OCI-LY7 (cell line): ENCODE results near the gene APBA1. TPM values are rescaled to one million over a fixed set of nuclear protein-coding genes. Genes with fewer than 3 reads are reported as not detected.

ENCODE experiments used
- Bru-seq: library from RNA; stranded (reverse); fragments of 400-500 nt; gene quantifications from one replicate; lab custom pipeline; 2021; lab: Mats Ljungman, UMichigan
- BruChase-seq, 2 experiments: library from RNA; stranded (reverse); fragments of 400-500 nt; gene quantifications; one replicate each; lab custom pipeline; 2021; lab: Mats Ljungman, UMichigan
- BruUV-seq: library from RNA; stranded (reverse); fragments of 400-500 nt; replicated peaks from 2 replicates; lab custom pipeline; 2021; lab: Mats Ljungman, UMichigan
- CTCF ChIA-PET: fragments of 300-600 bp; sonication (Branson Sonifier 250); formaldehyde crosslinking; loops from one replicate; lab custom pipeline; 2022; ENCODE audit warnings: antibody characterized with exemption; ENCODE audit not compliant: unreplicated experiment; lab: Charles Lee
- POLR2A ChIA-PET: fragments of 300-600 bp; sonication (Branson Sonifier 250); formaldehyde crosslinking; loops from one replicate; lab custom pipeline; 2022; ENCODE audit warnings: antibody characterized with exemption; lab: Charles Lee
- DNase-seq: peaks from one replicate; pipeline ENCODE4 v3.0.0-alpha.2; 2015; ENCODE audit warnings: low spot score
- H2AFZ ChIP-seq: fragments of 200-600 bp; sonication (generic), shearing (Covaris generic); 2 replicates; pipeline ENCODE4 v1.6.1; 2014; ENCODE audit warnings: mild to moderate bottlenecking, antibody characterized with exemption, low read length, moderate library complexity
- H3K27ac ChIP-seq: fragments of 200-600 bp; sonication (generic); 2 replicates; pipeline ENCODE4 v1.5.1; 2014; ENCODE audit warnings: mixed run types, low read depth, mild to moderate bottlenecking, moderate library complexity, low read length, inconsistent platforms; ENCODE audit not compliant: poor library complexity, severe bottlenecking
- H3K36me3 ChIP-seq: fragments of 200-600 bp; sonication (generic); 2 replicates; pipeline ENCODE4 v1.6.1; 2014; ENCODE audit warnings: mild to moderate bottlenecking, antibody characterized with exemption, low read length, moderate library complexity, mixed read lengths; ENCODE audit not compliant: insufficient read depth
- H3K4me1 ChIP-seq: fragments of 200-600 bp; sonication (generic); 2 replicates; pipeline ENCODE4 v1.5.1; 2014; ENCODE audit warnings: mild to moderate bottlenecking, low read length; ENCODE audit not compliant: insufficient read depth, poor library complexity, severe bottlenecking
- H3K4me2 ChIP-seq: fragments of 200-600 bp; sonication (generic); 2 replicates; pipeline ENCODE4 v1.6.1; 2014; ENCODE audit warnings: mild to moderate bottlenecking, low read length
- H3K4me3 ChIP-seq: fragments of 200-600 bp; sonication (generic); 2 replicates; pipeline ENCODE4 v1.5.1; 2014; ENCODE audit warnings: mild to moderate bottlenecking, low read depth, low read length; ENCODE audit not compliant: poor library complexity, severe bottlenecking
- H3K79me2 ChIP-seq: fragments of 200-600 bp; sonication (generic); 2 replicates; pipeline ENCODE4 v1.6.1; 2016; ENCODE audit warnings: low read depth, mild to moderate bottlenecking, low read length, moderate library complexity, mixed read lengths; ENCODE audit not compliant: insufficient read depth
- H3K9me2 ChIP-seq: fragments of 200-600 bp; sonication (generic); 2 replicates; pipeline ENCODE4 v1.6.1; 2016; ENCODE audit warnings: mild to moderate bottlenecking, low read length, mixed read lengths; ENCODE audit not compliant: insufficient read depth
- H3K9me3 ChIP-seq: fragments of 200-600 bp; sonication (generic); 2 replicates; pipeline ENCODE4 v1.6.1; 2014; ENCODE audit warnings: mild to moderate bottlenecking, mixed run types, low read length, mixed read lengths
- H4K20me1 ChIP-seq: fragments of 200-600 bp; sonication (generic); 2 replicates; pipeline ENCODE4 v1.6.1; 2014; ENCODE audit warnings: mild to moderate bottlenecking, antibody characterized with exemption, low read length, moderate library complexity, mixed read lengths; ENCODE audit not compliant: insufficient read depth
- EZH2phosphoT487 ChIP-seq: fragments of 200-600 bp; sonication (generic); IDR thresholded peaks from 2 replicates; pipeline ENCODE4 v1.6.1; 2018; ENCODE audit warnings: low read depth, borderline replicate concordance, mild to moderate bottlenecking, mixed run types, antibody characterized with exemption, low read length, moderate library complexity, mixed read lengths
- intact Hi-C: fragments of 100-400 bp; cut with micrococcal nuclease; formaldehyde crosslinking; loops from one replicate; pipeline ENCODE4 v1.10.0; 2022; ENCODE audit not compliant: unreplicated experiment
- long read RNA-seq: library from polyadenylated mRNA; stranded (forward); transcript quantifications from one replicate; pipeline ENCODE4 v2.0.0, GENCODE V29; 2022
- total RNA-seq, 2 experiments: library from RNA; depleted of rRNA in 1 of 2; stranded (reverse); fragments of >200 nt in 1 of 2; shearing (Covaris generic) in 1 of 2; gene quantifications; 2 replicates each; pipeline ENCODE4 v1.2.3, GENCODE V29; 2014 to 2022
- TF ChIP-seq, protein P1 (sequence below): fragments of 200-600 bp; sonication (generic); conservative IDR thresholded peaks from 2 replicates; pipeline ENCODE4 v1.5.1; 2014; ENCODE audit warnings: mild to moderate bottlenecking, antibody characterized with exemption, low read length, moderate library complexity, mixed read lengths

APBA1 gene
- total RNA-seq (2014; rRNA removed; shearing (Covaris generic)) = 0.03 TPM in 1 of 2 replicates, not detected in the other
- not detected in 2 replicates for total RNA-seq (2022)
- Bru-seq, nascent RNA = percentile 6 among the genes with signal in this experiment
- percentile 7 among the genes with signal in this experiment for BruChase-seq, experiment 1, labeled RNA remaining after a 6-hour chase
- percentile 8 among the genes with signal in this experiment for BruChase-seq, experiment 2, labeled RNA remaining after a 2-hour chase
- long read RNA-seq = 0 reads

DNA sequence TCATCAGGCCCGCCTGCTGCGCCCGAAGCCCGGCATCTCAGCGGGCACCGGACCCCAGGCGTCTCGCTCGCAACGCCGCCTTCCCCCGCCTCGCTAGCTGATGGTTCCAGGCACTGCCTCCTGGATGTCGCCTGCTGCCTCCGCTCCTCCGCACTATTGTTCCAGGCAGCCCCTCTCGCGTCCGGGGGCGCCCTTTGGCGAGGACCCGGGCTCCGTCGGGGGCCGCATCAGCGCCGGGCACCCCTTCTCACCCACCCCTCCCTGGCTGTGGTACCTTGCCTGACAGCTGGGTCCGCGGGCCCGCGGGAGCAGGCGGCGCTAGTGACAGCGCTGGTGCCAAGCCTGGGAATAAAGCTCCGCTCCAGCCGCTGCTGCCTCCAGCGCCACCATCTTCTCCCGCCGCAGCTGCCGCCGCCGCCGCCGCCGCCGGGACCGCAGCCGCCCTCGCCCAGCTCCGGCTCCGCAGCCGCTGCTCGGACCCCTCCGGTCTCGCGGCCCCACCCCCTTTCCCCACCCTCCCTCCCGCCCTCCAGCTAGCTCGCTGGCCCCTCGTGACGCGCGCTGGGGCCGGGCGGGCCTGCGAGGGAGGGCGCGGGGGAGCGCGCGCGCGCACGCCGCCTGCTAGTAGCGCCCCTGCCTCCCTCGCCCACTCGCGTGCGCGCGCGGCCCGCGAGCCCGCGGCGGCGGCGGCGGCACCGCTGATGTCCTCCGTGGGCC is at the start of gene APBA1:
APBA1 (minus strand) TSS at position 493 of the 717 bp plus-strand sequence.
- Histone ChIP-seq H3K4me1 (no peaks in the 10 kb centered on the region), H3K9me3 (no peaks in the 10 kb centered on the region), H3K36me3 (no peaks in the 10 kb centered on the region), H3K4me3 (peak within 1 kb of the TSS; percentile 49), H3K9me2 (no peaks in the 10 kb centered on the region), H3K27ac (no peak within 1 kb of the TSS), H2AFZ (0 out of 2 replicates have a peak within 1 kb of the TSS, but pooled peaks have one; percentile 51), H4K20me1 (no peaks in the 10 kb centered on the region), H3K79me2 (no peaks in the 10 kb centered on the region), H3K4me2 (peak within 1 kb of the TSS; percentile 67)
- TF ChIP-seq, protein P1, sequence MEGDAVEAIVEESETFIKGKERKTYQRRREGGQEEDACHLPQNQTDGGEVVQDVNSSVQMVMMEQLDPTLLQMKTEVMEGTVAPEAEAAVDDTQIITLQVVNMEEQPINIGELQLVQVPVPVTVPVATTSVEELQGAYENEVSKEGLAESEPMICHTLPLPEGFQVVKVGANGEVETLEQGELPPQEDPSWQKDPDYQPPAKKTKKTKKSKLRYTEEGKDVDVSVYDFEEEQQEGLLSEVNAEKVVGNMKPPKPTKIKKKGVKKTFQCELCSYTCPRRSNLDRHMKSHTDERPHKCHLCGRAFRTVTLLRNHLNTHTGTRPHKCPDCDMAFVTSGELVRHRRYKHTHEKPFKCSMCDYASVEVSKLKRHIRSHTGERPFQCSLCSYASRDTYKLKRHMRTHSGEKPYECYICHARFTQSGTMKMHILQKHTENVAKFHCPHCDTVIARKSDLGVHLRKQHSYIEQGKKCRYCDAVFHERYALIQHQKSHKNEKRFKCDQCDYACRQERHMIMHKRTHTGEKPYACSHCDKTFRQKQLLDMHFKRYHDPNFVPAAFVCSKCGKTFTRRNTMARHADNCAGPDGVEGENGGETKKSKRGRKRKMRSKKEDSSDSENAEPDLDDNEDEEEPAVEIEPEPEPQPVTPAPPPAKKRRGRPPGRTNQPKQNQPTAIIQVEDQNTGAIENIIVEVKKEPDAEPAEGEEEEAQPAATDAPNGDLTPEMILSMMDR = no peak
- TF ChIP-seq EZH2phosphoT487 = no peak
- ChIA-PET POLR2A (no interaction called here), CTCF (interaction anchor here (0.6 kb wide), 1 partner anchor 263 kb away, joined by 3 read pairs; no protein-coding TSS in a partner anchor)
- BruUV-seq = no TSS peak
- intact Hi-C loops = loop anchor here (5.0 kb wide), 1 partner anchor 205 kb away; no protein-coding TSS in a partner anchor
- DNase-seq = no peak

DNA sequence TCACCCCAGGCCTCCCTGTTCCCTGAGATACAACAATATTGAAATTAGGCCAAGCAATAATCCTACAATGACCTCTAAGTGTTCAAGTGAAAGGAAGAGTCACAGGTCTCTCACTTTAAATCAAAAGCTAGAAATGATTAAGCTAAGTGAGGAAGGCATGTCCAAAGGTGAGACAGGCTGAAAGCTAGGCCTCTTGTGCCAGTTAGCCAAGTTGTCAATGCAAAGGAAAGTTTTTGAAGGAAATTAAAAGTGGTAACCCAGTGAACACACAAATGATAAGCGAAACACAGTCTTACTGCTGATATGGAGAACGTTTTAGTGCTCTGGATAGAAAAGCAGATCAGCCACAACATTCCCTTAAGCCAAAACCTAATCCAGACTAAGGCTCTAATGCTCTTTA is 47.8 kb upstream of the APBA1 start:
- H3K36me3 ChIP-seq = peaks cover 71% of the 10 kb centered on the region
- ChIA-PET POLR2A (interaction anchor here (0.8 to 1.2 kb wide), 2 partner anchors 13 to 21 kb away, joined by 3 to 4 read pairs; no protein-coding TSS in a partner anchor), CTCF (no interaction called here)

More for the DNA sequence above, 47.8 kb upstream of the APBA1 start:
- no TSS peak for BruUV-seq
- no peak overlapping the region for H3K27ac ChIP-seq
- H3K4me1 ChIP-seq = no peaks in the 10 kb centered on the region
- intact Hi-C loops = no loop called here
- DNase-seq = no peak
- no peak for TF ChIP-seq EZH2phosphoT487
- TF ChIP-seq, protein P1 = no peak
- H3K4me2 ChIP-seq = no peak overlapping the region
- H4K20me1 ChIP-seq = no peaks in the 10 kb centered on the region
- no peaks in the 10 kb centered on the region for H3K9me3 ChIP-seq
- no peaks in the 10 kb centered on the region for H3K79me2 ChIP-seq
- H3K4me3 ChIP-seq = no peak overlapping the region
- no peak overlapping the region for H2AFZ ChIP-seq
- no peaks in the 10 kb centered on the region for H3K9me2 ChIP-seq
